AG08396 (cell line): ENCODE measurements around the gene MAPRE3.

Experiments used
- DNase-seq: peaks from one replicate; pipeline ENCODE4 v3.0.0; 2012; ENCODE audit warnings: low spot score, mixed read lengths

Gene MAPRE3

DNA sequence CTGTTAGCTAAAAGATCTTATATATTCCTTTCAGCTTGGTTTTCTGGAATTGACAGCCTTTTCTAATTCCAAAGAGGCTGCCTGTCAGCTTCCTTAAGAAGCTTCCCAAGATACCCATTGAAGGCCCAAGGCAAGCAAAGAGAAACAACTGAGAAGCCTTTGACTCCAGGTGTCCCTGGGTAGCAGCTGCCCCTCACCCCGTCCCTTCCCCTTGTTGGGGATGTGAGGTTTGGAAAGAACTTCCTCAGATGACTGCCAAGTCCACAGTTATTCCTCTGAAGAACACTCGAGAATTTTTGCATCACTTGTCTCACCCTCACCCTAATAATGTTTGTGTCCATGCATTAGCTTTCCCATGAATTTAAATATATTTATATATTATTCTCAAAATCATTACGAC lies 13.3 kb downstream of the MAPRE3 start:
- DNase-seq = no peak

DNA sequence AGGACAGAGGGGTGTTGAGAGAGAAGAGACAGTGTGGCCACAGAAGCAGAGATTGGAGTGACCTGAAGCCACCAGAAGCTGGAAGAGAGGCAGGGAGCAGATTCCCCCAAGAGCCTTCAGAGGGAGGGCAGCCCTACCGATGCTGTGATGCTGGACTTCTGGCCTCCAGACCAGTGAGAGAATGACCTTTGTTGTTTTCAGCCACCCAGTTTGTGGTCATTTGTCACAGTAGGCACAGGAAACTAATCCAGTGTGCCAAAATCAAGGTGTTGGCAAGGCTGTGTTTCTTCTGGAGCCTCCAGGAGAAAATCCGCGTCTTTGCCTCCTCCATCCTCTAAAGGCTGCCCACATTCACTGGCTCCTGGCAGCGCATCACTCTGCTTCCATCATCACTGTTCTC lies 15.4 kb downstream of the MAPRE3 start:
- DNase-seq = no peak

DNA sequence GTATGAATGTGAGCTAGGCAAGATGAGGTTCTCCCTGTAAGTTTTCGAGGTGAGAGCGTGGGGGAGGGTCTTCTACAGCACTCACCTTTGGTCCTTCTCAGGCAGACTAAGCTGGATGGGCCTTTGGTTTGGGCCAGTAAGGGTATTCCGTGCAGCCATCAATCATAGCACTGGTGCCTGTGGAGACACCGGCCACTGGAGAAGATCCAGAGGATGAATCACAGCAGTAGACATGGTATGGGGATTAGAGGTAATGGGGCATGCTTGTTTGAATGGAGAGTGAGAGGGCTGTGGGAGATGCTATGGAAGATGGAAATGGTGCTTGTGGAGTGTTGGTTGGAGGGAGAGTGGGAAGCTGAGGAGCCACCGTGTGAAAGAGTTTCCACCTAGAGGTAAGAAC lies 16.1 kb downstream of the MAPRE3 start:
- no peak for DNase-seq

DNA sequence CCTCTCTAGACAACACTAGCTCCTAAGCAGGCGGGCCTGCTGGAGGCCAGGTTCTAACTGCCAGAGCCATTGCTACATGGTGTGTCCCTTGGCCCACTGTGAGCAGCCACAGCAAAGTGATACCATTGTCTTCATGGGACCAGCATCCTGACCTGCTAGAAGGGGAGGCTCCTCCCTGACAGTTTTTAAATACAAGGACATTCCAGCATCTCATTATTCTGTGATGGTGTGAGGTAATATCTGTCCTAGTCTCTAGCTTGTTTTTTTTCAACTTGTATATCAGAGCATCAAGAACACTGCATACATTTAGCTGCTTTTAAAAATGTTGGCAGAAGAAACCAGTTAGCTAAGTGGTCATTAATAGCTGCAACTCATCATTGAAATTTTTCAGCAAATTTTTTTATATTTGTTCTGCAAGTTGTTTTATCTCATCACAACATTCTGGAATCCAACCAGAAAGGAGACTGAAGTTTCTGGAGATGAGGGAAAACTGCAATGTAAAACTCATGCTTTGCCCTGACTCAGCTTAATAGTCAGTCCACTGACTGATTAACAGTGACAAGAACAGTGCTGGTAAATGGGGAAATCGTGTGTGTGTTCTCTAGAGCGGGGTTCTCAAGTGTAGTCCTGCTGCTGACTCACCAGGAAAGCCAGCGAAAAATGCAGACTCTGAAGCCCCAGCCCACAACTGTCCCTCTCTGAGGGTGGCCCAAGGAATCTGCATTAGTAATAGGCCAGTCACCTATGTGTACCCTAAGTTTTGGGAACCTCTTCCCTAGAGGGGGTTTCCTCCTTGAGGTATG lies 17.8 kb downstream of the MAPRE3 start:
- DNase-seq = peak; percentile 49

DNA sequence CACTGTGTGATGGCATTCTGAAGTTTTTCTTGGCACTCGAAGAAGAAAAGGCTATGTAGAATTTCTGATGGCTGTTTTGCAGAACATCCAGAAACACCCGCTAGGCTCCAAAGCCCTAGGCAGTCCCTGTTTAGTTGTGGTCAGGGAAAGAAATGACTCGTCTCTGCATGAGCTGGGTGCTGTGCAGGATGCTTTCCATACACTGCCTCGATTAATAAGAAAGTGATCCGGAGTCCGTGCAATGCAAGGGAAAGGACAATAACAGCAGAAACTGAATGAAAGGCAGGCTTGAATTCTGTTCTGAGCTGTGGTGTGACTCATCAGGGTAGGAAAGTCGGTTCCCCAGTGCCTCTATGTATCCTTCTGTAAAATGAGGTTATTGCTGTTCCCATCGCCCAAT lies 18.7 kb downstream of the MAPRE3 start:
- DNase-seq = no peak

DNA sequence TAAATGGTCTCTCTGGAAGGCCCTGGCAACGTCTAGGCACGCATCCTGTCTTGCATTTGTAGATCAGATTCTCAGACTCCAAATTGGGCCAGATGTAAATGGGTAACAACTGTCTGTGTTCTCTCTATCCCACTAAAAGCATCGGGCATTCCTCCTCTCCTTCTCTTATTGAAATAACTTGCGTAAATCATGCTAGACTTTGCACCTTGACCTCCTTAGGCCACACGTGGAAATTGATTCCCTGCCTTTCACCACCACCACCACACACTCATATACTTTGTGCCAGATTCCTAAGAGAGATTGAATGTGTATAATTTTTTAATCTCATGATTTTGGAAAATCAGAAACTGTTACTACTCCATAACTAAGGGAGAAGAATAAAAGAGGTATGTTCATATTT lies 21.3 kb downstream of the MAPRE3 start:
- DNase-seq = no peak

DNA sequence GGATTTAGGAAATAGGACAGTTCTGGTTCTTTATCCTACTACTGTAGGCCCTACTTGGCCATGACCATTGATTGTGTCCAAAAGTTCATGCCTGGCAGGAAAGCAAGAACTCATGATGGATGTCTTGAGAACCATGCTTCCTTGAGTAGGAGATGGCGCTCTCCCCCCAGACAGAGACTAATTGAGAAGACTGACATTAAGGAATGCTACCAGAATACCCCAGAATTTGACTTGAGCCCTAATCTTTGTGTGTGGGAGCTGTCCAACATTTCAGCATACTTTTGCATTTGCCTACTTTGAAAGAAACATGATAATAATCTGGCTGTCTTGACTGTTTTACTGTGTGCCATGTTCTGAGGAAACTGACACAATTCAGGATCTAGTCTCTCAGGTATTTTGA lies 23.3 kb downstream of the MAPRE3 start:
- no peak for DNase-seq

DNA sequence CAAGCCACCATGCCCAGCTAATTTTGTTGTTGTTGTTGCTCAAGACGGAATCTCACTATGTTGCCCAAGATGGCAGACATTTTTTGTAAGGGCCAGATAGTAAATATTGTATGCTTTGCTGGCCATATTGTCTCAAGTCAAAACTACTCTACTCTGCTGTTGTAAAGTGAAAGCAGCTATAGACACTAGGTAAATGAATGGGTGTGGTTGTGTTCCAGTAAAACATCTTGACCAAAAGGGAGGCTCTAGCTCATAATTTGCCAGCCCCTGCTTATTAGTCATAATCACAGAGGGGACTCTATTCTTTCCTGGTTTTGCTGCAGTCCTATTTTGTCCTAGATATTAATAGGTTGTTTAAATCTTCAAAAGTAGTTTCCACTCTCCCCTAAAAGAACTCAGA lies 24.5 kb downstream of the MAPRE3 start:
- DNase-seq = no peak

DNA sequence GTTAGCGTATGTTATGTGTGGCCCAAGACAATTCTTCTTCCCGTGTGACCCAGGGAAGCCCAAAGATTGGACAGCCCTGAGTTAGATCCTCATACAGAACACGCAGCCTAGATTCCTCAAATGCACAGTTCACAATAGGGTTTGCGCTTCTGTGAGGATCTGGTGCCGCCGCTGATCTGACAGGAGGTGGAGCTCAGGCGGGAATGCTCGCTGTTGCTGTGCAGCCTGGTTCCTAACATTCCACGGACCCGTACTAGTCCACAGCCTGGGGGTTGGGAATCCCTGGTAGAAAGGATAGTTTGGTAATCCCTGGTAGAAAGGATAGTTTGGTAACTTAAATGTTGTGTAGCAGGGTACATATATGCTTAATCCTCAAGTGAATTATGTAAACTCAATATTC lies 27.0 kb downstream of the MAPRE3 start:
- no peak for DNase-seq

DNA sequence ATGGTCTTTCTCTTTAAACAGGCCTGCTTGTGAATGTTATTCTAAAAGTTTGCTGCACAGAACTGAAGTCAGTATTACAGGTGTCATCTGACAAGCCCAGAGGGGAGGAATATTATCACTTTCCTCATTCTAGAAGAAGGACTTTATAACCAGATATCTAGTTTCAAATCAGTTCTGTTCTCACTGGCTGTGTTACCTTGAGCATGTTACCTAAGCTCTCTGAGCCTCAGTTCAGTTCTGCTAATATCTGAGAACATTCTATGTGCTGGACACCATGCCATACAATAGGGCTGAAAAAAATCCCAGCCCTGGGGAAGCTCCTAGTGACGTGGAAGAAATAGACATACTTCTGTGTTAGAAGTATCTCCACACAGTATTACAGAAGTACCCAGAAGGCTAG lies 27.9 kb downstream of the MAPRE3 start:
- DNase-seq = no peak

DNA sequence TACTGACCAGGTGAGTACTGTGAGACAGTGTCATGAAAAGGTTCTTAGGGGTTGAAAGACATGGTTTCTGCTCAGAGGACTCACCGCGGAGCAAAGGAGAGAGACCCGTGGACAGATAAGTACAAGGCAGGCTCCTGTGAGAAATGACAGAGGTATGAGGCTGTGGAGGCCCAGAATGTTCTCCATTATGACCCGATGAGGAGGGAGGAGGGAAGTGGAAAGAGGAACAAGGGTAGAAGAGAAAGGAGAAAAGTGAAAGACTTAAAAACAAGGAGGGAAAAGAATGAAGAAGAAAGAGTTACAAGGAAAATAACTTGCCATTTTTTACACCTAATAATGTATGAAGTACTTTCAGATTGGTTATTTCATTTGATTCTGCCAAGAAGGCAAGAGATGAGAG lies 29.8 kb downstream of the MAPRE3 start:
- no peak for DNase-seq

DNA sequence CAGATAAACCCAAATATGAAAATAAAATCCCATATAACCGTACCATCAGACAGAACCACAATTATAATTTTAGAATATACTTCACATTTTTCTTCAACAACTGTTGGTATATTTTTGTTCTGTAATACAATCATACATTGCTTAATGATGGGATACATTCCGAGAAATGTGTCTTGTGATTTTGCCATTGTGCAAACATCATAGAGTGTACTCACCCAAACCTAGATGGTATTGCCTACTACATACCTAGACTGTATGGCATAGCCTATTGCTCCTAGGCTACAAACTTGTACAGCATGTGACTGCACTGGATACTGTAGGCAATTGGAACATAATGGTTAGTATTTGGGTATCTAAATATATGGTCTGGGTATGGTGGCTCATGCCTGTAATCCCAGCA lies 30.6 kb downstream of the MAPRE3 start:
- DNase-seq = no peak

DNA sequence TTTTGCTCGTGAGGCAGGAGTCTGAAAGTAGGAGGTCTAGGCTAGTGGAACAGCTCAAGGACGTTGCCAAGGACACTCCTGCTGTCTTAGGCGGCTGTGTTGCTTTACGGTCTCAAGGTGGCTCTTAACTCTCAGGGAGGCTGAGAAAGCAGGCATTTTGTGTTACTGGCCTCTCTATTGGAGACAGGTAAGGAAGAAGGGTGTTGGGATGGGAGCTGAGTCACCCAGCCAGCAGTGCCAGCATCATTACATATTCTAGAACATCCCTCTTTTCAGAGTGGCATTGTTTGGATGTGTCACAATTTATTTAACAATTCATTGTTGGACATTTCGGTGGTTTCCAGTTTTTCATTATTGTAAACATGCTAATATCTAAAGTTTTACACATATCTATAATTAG lies 31.5 kb downstream of the MAPRE3 start:
- DNase-seq = no peak

DNA sequence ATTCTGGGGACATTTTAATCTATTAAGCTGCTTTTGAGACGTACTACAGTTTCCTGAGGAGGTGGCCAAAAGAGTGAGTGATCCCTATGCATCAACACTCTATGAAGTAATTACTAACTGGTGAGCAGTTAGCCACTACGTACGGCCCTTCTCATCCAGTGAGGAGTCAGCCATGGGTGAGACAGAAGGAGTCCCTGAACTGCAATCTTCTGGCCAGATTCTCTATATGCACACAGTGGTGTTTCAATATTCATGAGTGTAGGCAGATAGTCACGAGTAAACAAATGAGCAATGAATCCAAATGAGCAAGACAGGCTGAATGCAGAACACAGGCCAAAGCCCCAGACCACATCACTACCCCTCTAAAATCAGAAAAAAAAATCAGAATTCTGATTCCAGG lies 32.6 kb downstream of the MAPRE3 start:
- DNase-seq = no peak

DNA sequence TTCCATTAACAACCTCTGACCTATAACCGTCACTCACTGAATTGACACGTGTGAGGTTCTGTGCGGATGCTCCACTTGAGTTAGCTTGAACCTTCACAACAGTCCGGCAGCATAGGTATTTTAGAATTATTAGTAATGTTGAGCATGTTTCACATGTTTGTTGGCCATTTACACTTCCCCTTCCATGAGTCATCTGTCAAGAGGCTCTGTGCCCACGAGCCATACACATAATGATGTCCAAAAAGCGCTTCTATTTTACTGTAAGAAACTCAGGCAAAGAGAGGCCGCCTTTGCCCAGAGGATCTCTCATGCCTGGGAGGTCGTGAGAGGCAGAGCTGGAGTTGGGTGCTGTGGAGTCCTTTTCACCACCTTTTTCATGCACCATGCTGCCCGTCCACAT lies 33.4 kb downstream of the MAPRE3 start:
- DNase-seq = no peak

DNA sequence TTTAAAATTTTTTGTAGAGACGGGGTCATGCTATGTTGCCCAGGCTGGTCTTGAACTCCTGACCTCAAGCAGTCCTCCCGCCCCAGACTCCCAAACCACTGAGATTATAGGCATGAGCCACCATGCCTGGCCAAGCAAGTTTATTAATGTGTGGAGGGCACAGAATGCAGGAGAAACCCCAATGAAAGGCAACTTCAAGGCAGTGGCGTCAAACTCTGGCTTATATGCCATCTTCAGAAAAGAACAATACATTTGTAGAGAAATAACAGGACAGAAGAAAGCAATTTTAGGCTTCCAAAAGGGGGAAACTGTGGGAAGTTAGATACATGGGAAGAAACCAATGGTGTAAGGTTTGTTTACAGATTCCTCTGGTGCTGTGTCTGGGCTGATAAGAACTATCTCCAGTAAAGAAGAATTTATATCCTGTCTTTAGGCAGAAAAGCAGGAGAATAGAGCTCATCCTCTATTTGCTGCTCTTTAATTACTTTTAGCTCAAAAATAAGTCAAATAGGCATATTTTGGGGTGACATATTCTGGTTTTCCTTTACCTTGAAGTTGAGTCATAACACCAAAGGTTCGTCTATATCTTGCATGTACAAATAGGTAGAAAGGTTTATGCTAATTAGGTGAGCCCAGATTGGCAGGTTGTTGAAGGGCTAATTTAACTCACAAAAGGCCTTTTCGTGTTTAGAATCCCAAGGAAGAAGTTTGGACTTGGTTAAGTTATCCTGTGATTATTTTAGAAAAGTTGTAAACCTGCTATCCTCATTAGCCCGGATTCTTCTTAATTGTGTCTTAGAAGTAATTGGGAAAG lies 36.4 kb downstream of the MAPRE3 start:
- DNase-seq = no peak

DNA sequence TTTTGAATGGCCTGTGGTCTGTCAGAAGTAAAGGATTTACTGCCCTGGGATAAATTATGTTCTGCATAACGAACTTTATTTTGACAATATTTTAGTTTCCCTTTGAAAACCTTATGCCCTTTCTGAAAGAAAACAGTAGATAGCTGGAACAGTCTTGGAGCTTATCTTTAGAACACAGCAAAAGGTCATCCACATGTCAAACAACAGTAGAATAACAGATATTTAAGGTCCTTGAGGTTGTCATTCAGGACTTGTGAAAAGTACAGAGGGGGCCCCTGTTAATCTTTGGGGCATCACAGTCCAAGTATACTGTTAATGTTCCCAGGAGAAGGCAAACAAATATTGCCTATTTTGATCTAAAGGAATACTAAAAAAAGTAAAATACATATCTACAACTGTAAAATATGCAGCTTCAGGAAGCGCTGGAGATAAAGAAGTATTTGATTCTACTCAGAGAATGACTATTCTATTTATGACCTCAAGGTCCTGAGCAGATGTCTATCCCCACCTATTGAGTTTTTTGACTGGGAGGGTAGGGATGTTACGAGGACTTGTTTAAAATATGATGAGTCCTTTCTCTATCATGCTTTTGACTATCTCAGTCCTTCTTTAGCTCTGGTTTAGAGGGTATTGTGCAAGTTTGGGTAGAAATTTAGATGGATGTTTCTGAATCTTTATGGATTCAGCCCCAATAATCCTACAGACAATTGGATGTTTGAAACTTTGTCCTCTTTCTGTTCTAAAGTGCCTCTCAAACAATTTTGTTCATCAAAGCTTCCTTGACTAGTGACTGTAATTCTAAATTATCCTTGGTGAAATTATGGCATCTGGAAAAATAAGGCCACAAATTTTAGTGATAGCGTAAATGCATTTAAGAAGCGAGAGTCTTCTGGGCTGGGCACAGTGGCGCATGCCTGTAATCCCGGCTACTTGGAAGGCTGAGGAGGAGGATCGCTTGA lies 37.3 kb downstream of the MAPRE3 start:
- DNase-seq = no peak

DNA sequence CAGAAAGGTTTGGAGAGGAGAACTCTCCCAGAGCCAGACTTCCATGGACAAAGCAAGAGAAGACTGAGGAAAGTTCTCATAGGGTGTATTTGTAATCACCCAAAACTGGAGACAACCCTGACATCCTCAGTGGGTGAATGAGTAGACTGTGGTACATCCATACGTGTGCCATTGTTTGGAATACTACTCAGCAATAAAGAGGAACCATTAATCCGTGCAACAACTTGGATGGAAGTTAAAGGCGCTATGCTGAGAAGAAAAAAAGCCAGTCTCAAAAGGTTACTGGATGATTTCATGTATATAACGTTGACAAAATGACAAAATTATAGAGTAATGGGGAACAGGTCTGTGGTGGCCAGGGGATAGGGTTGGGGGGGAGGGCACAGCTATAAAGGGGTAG lies 38.2 kb downstream of the MAPRE3 start:
- DNase-seq = no peak

DNA sequence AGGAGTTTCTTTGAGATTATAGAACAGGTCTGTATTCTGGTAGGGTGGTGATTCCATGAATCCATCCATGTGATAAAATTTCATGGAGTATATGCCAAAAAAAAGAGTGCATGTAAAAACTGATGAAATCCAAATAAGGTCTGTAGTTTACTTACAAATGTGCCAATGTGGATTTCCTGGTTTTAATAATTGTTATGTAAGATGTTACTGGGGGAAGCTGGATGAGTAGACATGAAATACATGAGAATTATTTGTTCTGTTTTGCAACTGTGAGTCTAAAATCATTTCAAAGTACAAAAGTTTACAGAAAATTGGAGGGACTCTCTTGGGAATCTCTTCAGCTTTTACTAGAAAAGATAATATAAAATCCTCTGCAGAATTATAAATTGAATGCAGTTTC lies 38.6 kb downstream of the MAPRE3 start:
- DNase-seq = no peak

DNA sequence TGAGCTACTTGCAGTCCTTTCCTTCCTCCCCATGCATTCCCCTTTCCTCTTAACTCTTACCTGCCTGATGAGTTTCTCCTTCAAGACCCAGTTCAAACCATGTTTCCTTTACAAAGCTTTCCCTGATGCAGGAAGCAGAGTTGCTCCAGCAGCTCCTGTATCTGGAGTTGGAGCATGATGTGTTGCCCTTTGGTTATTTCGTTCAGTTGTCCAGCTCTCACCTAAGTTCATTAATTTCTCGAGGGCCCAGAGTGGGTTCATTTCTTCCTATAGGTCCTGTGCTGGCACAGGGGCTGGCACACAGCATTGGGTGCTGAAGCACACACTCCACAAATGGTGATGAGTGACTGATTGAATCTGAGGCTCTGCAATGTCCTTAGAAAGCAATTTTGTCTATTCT lies 39.3 kb downstream of the MAPRE3 start:
- no peak for DNase-seq

DNA sequence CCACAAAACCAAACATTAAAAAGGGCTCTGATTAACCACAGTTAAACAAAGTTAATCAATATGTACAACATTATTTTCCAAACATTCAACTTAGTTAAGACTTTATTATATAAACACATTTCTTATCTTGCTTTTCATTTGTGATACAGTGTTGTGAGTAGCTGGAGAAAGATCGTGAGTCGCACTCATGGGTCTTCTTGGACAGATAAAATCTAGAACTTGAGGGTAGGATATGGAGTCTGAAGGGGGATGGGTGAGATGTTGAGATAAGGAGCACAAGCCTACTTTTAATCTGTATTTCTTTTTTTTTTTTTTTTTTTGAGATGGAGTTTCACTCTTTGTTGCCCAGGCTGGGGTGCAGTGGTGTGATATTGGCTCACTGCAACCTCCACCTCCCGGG lies 39.7 kb downstream of the MAPRE3 start:
- DNase-seq = no peak

DNA sequence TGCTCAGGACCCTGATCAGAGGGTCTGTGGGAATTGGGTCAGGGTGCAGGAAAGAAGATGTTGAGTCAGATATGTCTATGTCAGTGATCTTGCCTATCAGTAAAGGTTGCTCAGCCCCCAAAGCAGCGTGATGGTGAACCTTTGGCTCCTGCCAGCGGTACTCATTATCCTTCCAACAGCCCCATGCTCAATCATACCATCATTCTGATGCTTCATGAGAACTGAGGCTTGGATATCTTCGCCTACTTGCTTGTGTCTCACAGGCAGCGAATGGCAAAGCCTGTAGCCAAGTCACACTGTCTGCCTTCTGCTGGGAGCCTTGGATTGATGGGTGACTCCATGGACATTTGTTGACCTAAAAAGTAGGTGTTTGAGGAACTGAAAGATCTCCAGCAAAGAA lies 43.3 kb downstream of the MAPRE3 start:
- no peak for DNase-seq
